NCI-H226 (cell line): ENCODE data around the gene APOA1.

Experiments used
- DNase-seq: peaks from one replicate; pipeline ENCODE4 v3.0.0-alpha.2; 2015

Gene APOA1

GRCh38 chr11:116837231-116838091 lies at the start of gene APOA1:
TSS of gene APOA1 (minus strand) at chr11:116837622. CDS start at chr11:116837387, 235 bp downstream.
- no peak for DNase-seq

GRCh38 chr11:116885951-116886655 lies 48.7 kb upstream of the APOA1 start:
- DNase-seq, result no peak

DNA sequence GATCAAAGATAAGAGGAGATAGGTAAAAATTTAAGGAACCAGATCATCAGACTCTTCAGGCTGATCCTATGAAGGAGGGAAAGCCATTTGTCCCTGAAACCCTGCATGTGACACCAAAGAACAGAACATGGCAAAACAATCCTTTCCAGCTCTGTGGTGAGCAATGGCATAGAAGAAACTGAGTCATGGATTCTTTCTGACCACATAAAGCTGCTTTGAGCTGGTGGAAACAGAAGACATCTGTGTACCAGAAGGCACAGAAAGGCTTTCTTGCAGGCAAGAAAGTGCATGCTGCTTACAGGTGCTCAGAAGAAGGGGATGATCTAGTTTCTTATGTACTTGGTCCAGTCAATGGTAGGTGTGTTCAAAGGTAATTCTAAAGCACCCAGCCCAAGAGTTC lies 45.0 kb upstream of the APOA1 start:
- no peak for DNase-seq

DNA sequence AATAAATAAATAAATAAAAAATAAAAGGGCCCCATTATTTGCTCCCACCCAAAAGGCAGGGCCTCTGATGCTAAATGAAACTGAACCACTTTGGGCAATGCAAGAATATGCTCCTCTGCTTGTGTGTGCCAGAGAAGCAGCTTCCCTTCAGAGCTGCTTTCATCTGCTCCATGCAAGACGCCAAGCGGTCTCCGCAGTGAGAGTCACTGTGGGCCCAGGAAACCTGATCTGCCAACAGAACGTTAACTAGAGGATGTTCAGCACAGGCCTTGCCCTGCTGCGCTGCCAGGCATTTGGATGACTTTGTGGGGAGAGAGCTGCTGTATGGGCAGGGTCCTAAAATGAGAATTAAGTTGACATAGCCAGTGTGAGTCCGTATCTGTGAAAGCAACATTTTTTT lies 43.7 kb upstream of the APOA1 start:
- no peak for DNase-seq

DNA sequence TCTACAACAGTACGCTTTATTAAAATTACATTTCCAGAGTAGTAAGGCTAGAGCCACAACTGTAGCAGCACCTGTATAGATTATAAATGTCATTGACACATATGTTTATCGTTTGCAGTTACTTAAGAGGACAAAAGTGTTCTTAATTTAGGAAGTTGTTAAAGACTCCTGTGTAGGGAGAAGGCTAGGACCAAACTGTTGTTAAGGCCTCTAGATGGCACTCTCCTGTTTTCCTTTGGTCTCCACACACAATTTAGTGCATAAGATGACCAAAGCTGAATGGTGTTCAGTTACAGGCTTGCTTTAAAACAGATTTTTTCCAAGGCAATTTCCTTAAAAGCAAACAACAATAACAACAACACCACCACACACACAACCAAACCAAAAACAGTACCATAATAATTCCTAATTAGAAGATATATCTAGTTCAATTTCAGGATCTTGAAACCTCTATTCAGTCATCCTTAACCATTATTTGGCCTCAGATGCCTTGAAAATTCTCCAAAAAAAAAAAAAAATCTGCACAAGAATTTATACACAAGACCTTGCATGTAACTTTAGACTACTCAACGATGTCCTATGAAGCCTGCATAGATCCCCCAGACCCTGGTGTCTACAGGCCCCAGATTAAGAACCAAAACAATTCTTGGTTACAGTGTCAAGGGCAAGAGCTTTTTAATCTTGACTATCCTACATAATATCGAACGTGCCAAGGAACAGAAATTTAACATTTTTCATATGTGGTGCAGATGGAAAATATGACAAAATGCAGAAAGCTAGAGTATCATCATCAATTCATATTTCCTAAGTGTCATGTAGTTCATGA lies 42.6 kb upstream of the APOA1 start:
- DNase-seq, result peak; percentile 49

GRCh38 chr11:116876656-116877055 lies 39.2 kb upstream of the APOA1 start:
- no peak for DNase-seq

DNA sequence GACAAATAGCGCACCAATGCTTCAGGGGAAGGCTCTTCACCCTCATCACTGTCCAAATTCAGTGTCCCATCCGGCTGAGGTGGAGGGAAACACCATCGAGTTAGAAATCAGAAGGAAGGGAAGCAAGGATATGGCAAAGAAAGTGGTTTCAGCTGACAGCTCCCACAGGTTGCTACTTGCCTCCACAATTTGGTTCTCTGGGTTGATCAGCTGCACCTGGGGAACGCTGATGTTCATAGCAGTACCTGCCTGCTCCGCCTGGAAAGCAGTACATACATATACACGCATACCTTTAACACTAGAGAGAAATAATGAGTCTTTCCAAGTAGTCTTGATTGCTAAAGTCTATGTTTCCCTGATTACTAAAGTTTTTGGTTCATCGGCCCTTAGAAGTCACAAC lies 37.8 kb upstream of the APOA1 start:
- no peak for DNase-seq

DNA sequence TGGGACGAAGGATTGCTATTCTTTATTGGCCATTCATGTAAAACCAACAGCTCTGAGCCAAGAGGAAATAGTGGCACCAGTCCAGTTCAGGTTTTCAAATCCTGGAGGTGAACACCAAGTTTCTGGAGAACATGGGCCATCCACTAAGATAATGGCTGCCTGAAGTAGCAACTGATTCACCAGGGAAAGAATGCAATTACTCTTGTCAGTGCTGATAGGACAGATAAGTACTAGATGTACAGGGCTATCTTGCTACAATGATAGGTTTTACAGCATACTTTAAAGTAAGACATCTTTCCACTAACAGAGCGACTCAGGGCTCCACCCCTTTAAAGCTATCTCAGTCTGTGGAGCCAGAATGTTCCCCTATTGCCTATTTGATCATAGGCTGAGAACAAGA lies 36.8 kb upstream of the APOA1 start:
- peak; percentile 92 for DNase-seq

- DNase-seq, result no peak
Observed at GRCh38 chr11:116873381-116873780, 36.0 kb upstream of the APOA1 start.

DNA sequence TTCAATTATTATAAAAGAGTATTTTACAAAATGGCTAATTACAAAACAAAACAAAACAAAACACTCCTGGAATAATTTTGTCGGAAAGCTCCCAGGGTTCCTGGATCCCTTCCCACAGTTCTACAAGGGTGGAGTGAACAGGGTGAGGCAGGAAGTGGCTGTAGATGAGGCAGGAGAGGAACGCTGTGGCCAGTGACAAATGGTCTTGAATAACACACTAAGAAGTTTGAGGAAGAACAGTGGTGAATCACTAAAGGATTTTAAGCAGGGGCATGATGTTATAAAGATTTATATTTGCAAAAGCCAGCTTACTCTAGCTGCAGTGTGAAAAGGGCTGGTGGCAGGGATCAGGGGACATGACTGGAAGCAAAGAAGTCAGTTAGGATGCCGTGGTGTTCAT lies 33.8 kb upstream of the APOA1 start:
- DNase-seq, result peak; percentile 76

DNA sequence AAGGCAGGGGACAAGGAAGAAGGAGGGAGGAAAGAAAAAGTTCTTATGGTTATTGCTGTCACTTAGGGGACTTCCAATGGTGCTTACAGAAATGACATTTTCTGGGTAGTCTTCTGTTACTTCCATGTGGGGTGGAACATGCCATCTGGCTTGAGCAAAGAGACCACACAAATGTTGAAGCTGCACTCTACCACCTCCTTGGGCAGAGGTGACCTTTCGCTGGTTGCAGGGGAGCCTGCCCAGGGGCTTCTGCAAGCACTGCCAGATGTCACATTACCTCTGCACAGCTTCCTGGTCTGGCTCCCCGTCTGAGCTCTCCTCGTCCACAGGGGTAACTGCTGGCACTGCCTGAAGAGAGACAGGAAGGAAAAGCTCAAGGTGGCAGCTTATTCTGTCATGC lies 32.6 kb upstream of the APOA1 start:
- no peak for DNase-seq

GRCh38 chr11:116869610-116870009 lies 32.2 kb upstream of the APOA1 start:
- DNase-seq, result no peak

- no peak for DNase-seq
Observed at GRCh38 chr11:116868066-116868465, 30.6 kb upstream of the APOA1 start.

DNA sequence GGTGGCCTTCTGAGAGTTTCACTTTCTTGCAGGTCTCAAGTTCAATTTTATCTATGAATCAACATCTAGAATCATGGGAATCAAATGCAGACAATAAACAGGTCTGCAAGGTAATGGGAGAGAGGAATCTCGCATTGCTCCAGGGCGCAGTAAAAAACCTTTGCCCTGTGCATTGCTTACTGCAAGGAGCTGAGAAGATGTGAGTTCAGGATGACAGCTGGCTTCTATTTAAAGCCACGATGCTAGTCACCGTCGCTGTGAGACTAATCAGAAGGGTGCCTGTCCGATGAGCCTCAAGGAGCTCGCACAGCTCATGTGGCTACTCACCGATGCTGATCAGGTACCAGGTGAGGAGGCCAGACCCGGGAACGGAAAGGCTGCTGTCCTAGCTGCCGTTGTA lies 30.2 kb upstream of the APOA1 start:
- DNase-seq, result no peak

GRCh38 chr11:116866804-116867455 lies 29.5 kb upstream of the APOA1 start:
- DNase-seq, result no peak

DNA sequence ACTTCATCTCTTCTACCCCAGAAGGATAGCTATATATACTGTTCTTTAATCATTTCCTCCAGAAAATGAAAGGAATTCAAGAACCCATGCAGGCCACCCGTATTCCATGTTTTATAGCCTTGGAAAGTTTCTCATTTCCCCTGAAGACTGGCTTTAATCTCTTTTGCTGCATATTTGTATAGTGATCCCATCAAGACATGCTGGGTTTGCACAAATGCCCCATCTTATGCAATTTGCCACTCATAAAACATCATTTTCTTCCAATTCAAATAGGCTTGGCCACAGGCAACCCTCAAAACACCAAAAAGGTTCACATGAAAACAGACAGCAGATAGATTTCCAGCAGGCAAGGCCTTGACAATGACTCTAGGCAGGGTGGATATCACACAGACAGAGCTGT lies 28.3 kb upstream of the APOA1 start:
- DNase-seq, result no peak

DNA sequence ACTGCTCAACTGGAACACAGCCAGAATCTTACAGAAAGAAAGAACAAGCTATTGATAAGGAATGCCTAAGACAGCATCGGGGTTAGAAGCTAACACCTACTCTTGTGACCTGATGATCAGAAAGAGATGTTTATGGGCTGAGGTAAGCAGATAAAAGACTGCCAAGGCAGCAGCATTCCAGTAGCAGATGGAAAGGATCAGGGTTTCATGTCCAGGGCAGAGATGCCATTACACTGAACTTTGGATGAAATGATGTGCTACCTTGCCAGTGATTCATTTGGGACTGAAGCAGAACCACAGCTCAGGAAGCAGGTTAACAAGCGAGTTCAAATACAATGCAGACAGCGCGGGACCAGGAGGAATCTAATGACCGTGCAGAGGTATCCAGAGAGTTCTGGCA lies 27.1 kb upstream of the APOA1 start:
- peak; percentile 40 for DNase-seq

- peak; percentile 59 for DNase-seq
Observed at GRCh38 chr11:116862951-116863350, 25.5 kb upstream of the APOA1 start.

- DNase-seq, result no peak
Observed at GRCh38 chr11:116862185-116862584, 24.8 kb upstream of the APOA1 start.

DNA sequence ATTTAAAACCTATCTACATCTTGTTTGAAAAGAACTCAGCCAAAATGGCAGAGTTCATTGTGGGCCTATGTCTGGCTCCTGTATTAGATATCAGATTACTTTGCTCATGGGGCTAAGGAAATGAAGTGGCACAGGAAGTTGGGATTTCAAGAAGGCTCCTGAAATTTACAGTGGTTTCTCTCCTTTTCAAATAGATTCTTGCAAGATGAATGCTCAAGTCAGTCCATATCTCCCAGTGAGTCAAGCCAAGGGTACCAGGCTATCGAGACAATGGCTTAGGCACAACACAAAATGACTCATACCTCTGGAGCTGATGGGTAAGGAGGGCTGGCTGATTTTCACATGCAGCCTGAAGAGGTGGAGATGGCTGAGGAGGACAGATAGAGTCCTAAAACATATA lies 24.1 kb upstream of the APOA1 start:
- DNase-seq, result peak; percentile 92

DNA sequence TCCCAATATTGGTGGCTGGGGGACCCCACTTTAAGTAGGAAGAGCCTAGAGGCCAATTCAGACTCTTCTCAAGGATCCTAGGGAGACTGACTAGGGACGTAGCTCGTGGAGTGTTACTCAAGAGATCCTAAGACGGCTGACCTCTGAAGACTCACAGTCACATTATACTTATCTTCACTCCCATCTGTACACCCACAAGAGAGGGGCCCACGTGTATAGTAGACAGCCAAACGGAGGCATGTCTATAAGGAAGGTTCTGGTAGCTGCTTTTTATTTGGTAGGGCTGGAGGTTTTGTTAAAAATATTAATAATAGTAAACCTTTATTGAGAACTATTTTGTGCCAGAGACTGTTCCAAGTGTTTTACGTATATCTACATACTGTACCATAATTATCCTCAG lies 22.9 kb upstream of the APOA1 start:
- DNase-seq, result no peak

DNA sequence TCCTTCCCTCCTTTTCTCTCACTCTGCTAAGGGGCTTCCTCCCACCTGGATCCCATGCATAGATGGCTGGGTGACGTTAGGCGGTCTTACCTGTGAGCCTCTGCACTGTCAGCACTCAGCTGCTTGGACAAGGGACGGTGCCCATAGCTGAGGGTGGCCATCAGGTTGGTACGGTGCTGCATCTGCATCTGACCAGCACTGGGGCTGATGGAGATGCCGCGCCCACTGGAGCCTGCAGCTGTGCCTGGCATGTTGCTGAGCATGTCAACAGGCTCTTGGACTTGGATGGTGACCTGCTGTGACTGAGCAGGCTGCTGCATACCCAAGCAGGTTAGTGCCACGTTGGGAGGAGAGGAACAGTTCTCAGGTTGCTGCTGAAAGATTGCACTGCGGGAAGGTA lies 21.8 kb upstream of the APOA1 start:
- no peak for DNase-seq

- peak; percentile 97 for DNase-seq
Observed at GRCh38 chr11:116857936-116858335, 20.5 kb upstream of the APOA1 start.
